ENCODE data around the gene SPDL1.

DNA sequence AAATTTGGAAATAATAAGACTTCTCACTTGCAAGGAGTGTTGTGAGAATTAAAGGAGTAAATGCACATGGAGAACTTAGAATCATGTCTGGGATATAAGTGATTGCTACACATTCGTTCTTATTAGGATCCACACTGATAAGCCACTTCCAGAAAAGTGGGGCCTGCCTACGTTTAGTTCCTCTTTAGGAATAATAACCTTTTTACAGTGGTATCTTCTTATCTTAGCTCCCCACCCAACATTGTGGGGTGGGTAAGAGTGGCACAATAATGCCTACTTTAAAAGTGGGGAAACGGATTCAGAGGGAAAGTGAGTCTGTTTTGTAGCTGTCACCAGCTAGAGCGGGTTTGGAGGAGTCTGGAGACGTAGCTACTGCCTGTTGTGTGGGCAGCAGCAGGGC, 69.5 kb downstream of the SPDL1 start:
- TF ChIP-seq, protein P1, sequence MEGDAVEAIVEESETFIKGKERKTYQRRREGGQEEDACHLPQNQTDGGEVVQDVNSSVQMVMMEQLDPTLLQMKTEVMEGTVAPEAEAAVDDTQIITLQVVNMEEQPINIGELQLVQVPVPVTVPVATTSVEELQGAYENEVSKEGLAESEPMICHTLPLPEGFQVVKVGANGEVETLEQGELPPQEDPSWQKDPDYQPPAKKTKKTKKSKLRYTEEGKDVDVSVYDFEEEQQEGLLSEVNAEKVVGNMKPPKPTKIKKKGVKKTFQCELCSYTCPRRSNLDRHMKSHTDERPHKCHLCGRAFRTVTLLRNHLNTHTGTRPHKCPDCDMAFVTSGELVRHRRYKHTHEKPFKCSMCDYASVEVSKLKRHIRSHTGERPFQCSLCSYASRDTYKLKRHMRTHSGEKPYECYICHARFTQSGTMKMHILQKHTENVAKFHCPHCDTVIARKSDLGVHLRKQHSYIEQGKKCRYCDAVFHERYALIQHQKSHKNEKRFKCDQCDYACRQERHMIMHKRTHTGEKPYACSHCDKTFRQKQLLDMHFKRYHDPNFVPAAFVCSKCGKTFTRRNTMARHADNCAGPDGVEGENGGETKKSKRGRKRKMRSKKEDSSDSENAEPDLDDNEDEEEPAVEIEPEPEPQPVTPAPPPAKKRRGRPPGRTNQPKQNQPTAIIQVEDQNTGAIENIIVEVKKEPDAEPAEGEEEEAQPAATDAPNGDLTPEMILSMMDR (conservative IDR thresholded peaks at IDR 0.05; ENCODE audit: low read depth, low read length) = no peak
- TF ChIP-seq EZH2 (IDR thresholded peaks at IDR 0.05; ENCODE audit: low read length, unreplicated experiment) (no peak), EZH2phosphoT487 (IDR thresholded peaks at IDR 0.05; ENCODE audit: borderline replicate concordance, low read length) (no peak)
